Endothelial cell of umbilical vein (primary cell): ENCODE data around the gene DUSP8. TPM values are rescaled to one million over a fixed set of nuclear protein-coding genes. Genes with fewer than 3 reads are reported as not detected.

Source experiments
- BruUV-seq: library from RNA; stranded (reverse); fragments of 400-500 nt; replicated peaks from 2 replicates; lab custom pipeline; 2021; lab: Mats Ljungman, UMichigan
- CTCF ChIA-PET: fragments of 300-600, 350-600 bp; sonication (Branson Sonifier 250); formaldehyde crosslinking; loops from one replicate; lab custom pipeline; 2021; ENCODE audit warnings: antibody characterized with exemption, inconsistent platforms; lab: Charles Lee
- POLR2A ChIA-PET: fragments of 300-600, 350-600 bp; sonication (Branson Sonifier 250); formaldehyde crosslinking; loops from one replicate; lab custom pipeline; 2021; ENCODE audit warnings: antibody characterized with exemption, inconsistent platforms; lab: Charles Lee
- DNase-seq: peaks from one replicate; pipeline ENCODE4 v3.0.0-alpha.2; 2011; ENCODE audit warnings: low read depth, low spot score
- FAIRE-seq: peaks from 2 replicates; lab custom pipeline; 2011; peaks lifted over from hg19 to GRCh38; lab: Jason Lieb, UNC
- H2AFZ ChIP-seq: 2 replicates; pipeline ENCODE4 v1.6.0; 2012; ENCODE audit warnings: low read depth, low read length, control low read depth, inconsistent platforms
- H3K27ac ChIP-seq: 2 replicates; pipeline ENCODE4 v1.5.1; 2011; ENCODE audit warnings: low read depth, mild to moderate bottlenecking, control low read depth, low read length, moderate library complexity; ENCODE audit not compliant: insufficient read depth
- H3K27me3 ChIP-seq, 2 experiments: 2 replicates each; pipeline versions ENCODE4 v1.6.0 to v1.6.1; 2011; ENCODE audit warnings: low read length in 2 of 2, mixed read lengths in 1 of 2; ENCODE audit not compliant: control insufficient read depth in 2 of 2, insufficient read depth in 2 of 2
- H3K36me3 ChIP-seq, 2 experiments: 2 replicates in 1 of 2; 3 replicates in 1 of 2; pipeline ENCODE4 v1.5.1; 2011; ENCODE audit warnings: low read length in 2 of 2, mild to moderate bottlenecking in 1 of 2, moderate library complexity in 1 of 2; ENCODE audit not compliant: control insufficient read depth in 2 of 2, insufficient read depth in 2 of 2; ENCODE audit errors: extremely low read depth in 1 of 2
- H3K4me1 ChIP-seq: 3 replicates; pipeline ENCODE4 v1.5.1; 2011; ENCODE audit warnings: mild to moderate bottlenecking, low read length; ENCODE audit not compliant: control insufficient read depth, insufficient read depth; ENCODE audit errors: extremely low read depth
- H3K4me2 ChIP-seq: 2 replicates; pipeline ENCODE4 v1.6.1; 2011; ENCODE audit warnings: low read length, control low read depth, mixed read lengths; ENCODE audit not compliant: insufficient read depth
- H3K4me3 ChIP-seq, 3 experiments: fragments of 200-600 bp in 1 of 3; sonication (generic), shearing (Covaris generic) in 1 of 3; replicated peaks in 1 of 3; 2 replicates each; pipeline ENCODE4 v1.5.1; 2011 to 2016; ENCODE audit warnings: control low read depth in 3 of 3, low read length in 3 of 3, mild to moderate bottlenecking in 2 of 3, inconsistent platforms in 1 of 3, low read depth in 1 of 3, moderate library complexity in 1 of 3; ENCODE audit not compliant: insufficient read depth in 1 of 3
- H3K79me2 ChIP-seq: 2 replicates; pipeline ENCODE4 v1.6.0; 2012; ENCODE audit warnings: low read length, inconsistent platforms; ENCODE audit not compliant: control insufficient read depth, insufficient read depth
- H3K9ac ChIP-seq: replicated peaks from 2 replicates; pipeline ENCODE3; 2011; ENCODE audit warnings: low read length, control low read depth; ENCODE audit not compliant: insufficient read depth; ENCODE audit errors: extremely low read depth
- H3K9me1 ChIP-seq: replicated peaks from 3 replicates; pipeline ENCODE4 v1.6.0; 2011; ENCODE audit warnings: mild to moderate bottlenecking, low read length; ENCODE audit not compliant: control insufficient read depth, insufficient read depth; ENCODE audit errors: extremely low read depth
- H3K9me3 ChIP-seq: replicated peaks from 2 replicates; pipeline ENCODE4 v1.5.1; 2012; ENCODE audit warnings: low read length, inconsistent platforms; ENCODE audit not compliant: control insufficient read depth, insufficient read depth
- H4K20me1 ChIP-seq: replicated peaks from 2 replicates; pipeline ENCODE3; 2011; ENCODE audit warnings: mild to moderate bottlenecking, low read length; ENCODE audit not compliant: control insufficient read depth, insufficient read depth; ENCODE audit errors: extremely low read depth
- CTCF ChIP-seq, 2 donors: IDR thresholded peaks; 1 replicate in 1 of 2; 2 replicates in 1 of 2; pipeline ENCODE4 v1.5.1; 2011; ENCODE audit warnings: low read length in 2 of 2, mild to moderate bottlenecking in 2 of 2, moderate library complexity in 2 of 2, control low read depth in 1 of 2, inconsistent platforms in 1 of 2, low read depth in 1 of 2; ENCODE audit not compliant: insufficient read depth in 1 of 2; ENCODE audit errors: extremely low read depth in 1 of 2
- EZH2 ChIP-seq: IDR thresholded peaks from 2 replicates; pipeline ENCODE4 v1.6.1; 2012; ENCODE audit warnings: borderline replicate concordance, low read depth, mild to moderate bottlenecking, moderate library complexity, low read length, inconsistent platforms; ENCODE audit not compliant: severe bottlenecking
- FOS ChIP-seq: IDR thresholded peaks from 2 replicates; pipeline ENCODE4 v1.6.1; 2011; ENCODE audit warnings: mild to moderate bottlenecking, low read length, moderate library complexity, borderline replicate concordance; ENCODE audit not compliant: insufficient read depth
- GATA2 ChIP-seq: IDR thresholded peaks from 2 replicates; pipeline ENCODE4 v1.7.0; 2011; ENCODE audit warnings: low read depth, mild to moderate bottlenecking, moderate library complexity, mixed read lengths, low read length; ENCODE audit not compliant: insufficient read length, insufficient read depth
- JUN ChIP-seq: IDR thresholded peaks from 2 replicates; pipeline ENCODE4 v1.6.1; 2011; ENCODE audit warnings: borderline replicate concordance, low read depth; ENCODE audit not compliant: insufficient read length, insufficient read depth
- MAX ChIP-seq: IDR thresholded peaks from 2 replicates; pipeline ENCODE4 v1.6.1; 2011; ENCODE audit not compliant: insufficient read depth, insufficient read length
- MYC ChIP-seq: IDR thresholded peaks from one replicate; pipeline ENCODE4 v1.6.1; 2011; ENCODE audit warnings: mild to moderate bottlenecking, low read depth, low read length
- POLR2A ChIP-seq: IDR thresholded peaks from 2 replicates; pipeline ENCODE4 v1.6.1; 2012; ENCODE audit warnings: low read depth, mild to moderate bottlenecking, control low read depth, low read length
- POLR2AphosphoS5 ChIP-seq: IDR thresholded peaks from 2 replicates; pipeline ENCODE4 v1.6.1; 2012; ENCODE audit warnings: low read depth, mild to moderate bottlenecking, control low read depth, low read length, moderate library complexity; ENCODE audit not compliant: insufficient read depth
- dilution Hi-C: fragments of 300-500 bp; cut with MboI; formaldehyde crosslinking; loops from one replicate; pipeline ENCODE4 v1.15.0; 2019; ENCODE audit warnings: low sequenced_read_pairs; ENCODE audit not compliant: extremely low pct_ligation_motif_present
- intact Hi-C: fragments of 100-400 bp; cut with micrococcal nuclease; formaldehyde crosslinking; loops from one replicate; pipeline ENCODE4 v1.10.0; 2022
- polyA plus RNA-seq, 4 experiments: library from polyadenylated mRNA; depleted of rRNA in 3 of 4; stranded (reverse) in 3 of 4; unstranded in 1 of 4; fragments of >200 nt; gene quantifications; 2 replicates each; pipeline versions ENCODE4 v1.2.1 to v1.2.3, GENCODE V29; 2011 to 2012; ENCODE audit warnings: missing spikeins in 1 of 4
- total RNA-seq: library from RNA; stranded (reverse); gene quantifications from 2 replicates; pipeline ENCODE4 v1.2.3, GENCODE V29; 2021

DUSP8 gene
- total and polyA plus RNA-seq, 2 donors (not counting 3 experiments of a cell fraction or from before 2014, with no cell fraction given), result 4.6 to 5.9 TPM

- H3K27me3 ChIP-seq, result no peaks in the 10 kb centered on the region
- TF ChIP-seq JUN (no peak), MAX (no peak), POLR2A (no peak), POLR2AphosphoS5 (no peak), EZH2 (no peak), GATA2 (no peak), MYC (no peak), FOS (no peak), CTCF (IDR thresholded peaks at IDR 0.05; ENCODE audit: extremely low read depth in 1 of 2, insufficient read depth in 1 of 2, low read depth in 1 of 2, low read length in 2 of 2) (no peak)
- no peak overlapping the region for H3K4me3 ChIP-seq
- dilution Hi-C loops (no loop called here), intact Hi-C loops (no loop called here)
- BruUV-seq, result no TSS peak
- H3K36me3 ChIP-seq, result no peaks in the 10 kb centered on the region
- ChIA-PET CTCF (interaction anchor here (1.2 to 5.5 kb wide), 4 partner anchors 10 to 31 kb away, joined by 3 to 36 read pairs (median 15); no protein-coding TSS in a partner anchor), POLR2A (no interaction called here)
- H4K20me1 ChIP-seq, result no peaks in the 10 kb centered on the region
- H3K9ac ChIP-seq, result no peak overlapping the region
- no peak overlapping the region for H3K27ac ChIP-seq
- DNase-seq (peak; percentile 57), FAIRE-seq (peak; percentile 43)
- no peaks in the 10 kb centered on the region for H3K4me1 ChIP-seq
- H3K9me1 ChIP-seq, result no peaks in the 10 kb centered on the region
- no peak overlapping the region for H2AFZ ChIP-seq
- no peaks in the 10 kb centered on the region for H3K79me2 ChIP-seq
- no peaks in the 10 kb centered on the region for H3K9me3 ChIP-seq
- H3K4me2 ChIP-seq, result no peak overlapping the region
These were observed 7.4 kb downstream of the DUSP8 start for GRCh38 chr11:1564535-1565172.
